K562 (cell line): ENCODE results near the gene CUL1. TPM values are rescaled to one million over a fixed set of nuclear protein-coding genes. Genes with fewer than 3 reads are reported as not detected.
A peak's percentile ranks its signal among the peaks of the same experiment; 100 is the strongest.

ENCODE experiments used
- ATAC-seq: fragments of 200-7000 bp; cut with Tn5 transposase; 3 replicates; pipeline ENCODE4 v1.9.1; 2020; ENCODE audit warnings: moderate library complexity
- BruUV-seq: library from RNA; stranded (reverse); fragments of 400-500 nt; replicated peaks from 2 replicates; lab custom pipeline; 2021; lab: Mats Ljungman, UMichigan
- CTCF ChIA-PET: fragments of 300-600 bp; formaldehyde crosslinking; extraction: SDS; loops from one replicate; lab custom pipeline; 2021; ENCODE audit warnings: low intra/inter-chr PET ratio; lab: Yijun Ruan, JAX
- POLR2A ChIA-PET: fragments of 300-600, 350-650 bp; sonication (Branson Sonifier 250); formaldehyde crosslinking; extraction: SDS; loops from one replicate; lab custom pipeline; 2021; ENCODE audit warnings: antibody characterized with exemption, inconsistent platforms; lab: Yijun Ruan, JAX
- DNase-seq, 4 experiments: peaks; one replicate each; pipeline versions ENCODE4 v3.0.0 to v3.0.0-alpha.2; 2011 to 2018; ENCODE audit warnings: low spot score in 3 of 4, mixed read lengths in 3 of 4; ENCODE audit errors: extremely low read depth in 1 of 4
- FAIRE-seq: peaks from 2 replicates; lab custom pipeline; 2011; peaks lifted over from hg19 to GRCh38; lab: Jason Lieb, UNC
- H2AFZ ChIP-seq: 2 replicates; pipeline ENCODE4 v1.6.0; 2011; ENCODE audit warnings: low read depth, low read length, control low read depth, inconsistent platforms
- H3K27ac ChIP-seq: fragments of 200-600 bp; 3 replicates; pipeline ENCODE4 v1.8.0; 2011; ENCODE audit warnings: low read depth, mild to moderate bottlenecking, control low read depth, inconsistent platforms, low read length, moderate library complexity, mixed read lengths; ENCODE audit errors: extremely low read depth
- H3K27me3 ChIP-seq, 2 experiments: fragments of 300-600 bp in 1 of 2; 2 replicates in 1 of 2; 3 replicates in 1 of 2; pipeline versions ENCODE4 v1.6.0 to v1.8.0; 2011; ENCODE audit warnings: inconsistent platforms in 2 of 2, low read length in 2 of 2, mild to moderate bottlenecking in 1 of 2, mixed read lengths in 1 of 2, moderate library complexity in 1 of 2; ENCODE audit not compliant: control insufficient read depth in 2 of 2, insufficient read depth in 2 of 2
- H3K36me3 ChIP-seq: fragments of 300-600 bp; 3 replicates; pipeline ENCODE4 v1.8.0; 2011; ENCODE audit warnings: mild to moderate bottlenecking, low read length, inconsistent platforms; ENCODE audit not compliant: control insufficient read depth, insufficient read depth
- H3K4me1 ChIP-seq, 2 experiments: fragments of 200-600 bp in 1 of 2; replicated peaks in 1 of 2; 2 replicates in 1 of 2; 3 replicates in 1 of 2; pipeline versions ENCODE4 v1.5.1 to v1.8.0; 2011; ENCODE audit warnings: inconsistent platforms in 2 of 2, low read length in 2 of 2, mild to moderate bottlenecking in 1 of 2, mixed read lengths in 1 of 2, moderate library complexity in 1 of 2; ENCODE audit not compliant: control insufficient read depth in 2 of 2, insufficient read depth in 2 of 2
- H3K4me2 ChIP-seq: 2 replicates; pipeline ENCODE4 v1.6.1; 2011; ENCODE audit warnings: low read length, control low read depth, inconsistent platforms, mixed read lengths; ENCODE audit not compliant: insufficient read depth
- H3K4me3 ChIP-seq: fragments of 200-600 bp; sonication (generic), shearing (Covaris generic); 2 replicates; pipeline ENCODE4 v1.5.1; 2016; ENCODE audit warnings: control low read depth, inconsistent platforms
- H3K79me2 ChIP-seq: fragments of 200-600 bp; 3 replicates; pipeline ENCODE4 v1.8.0; 2011; ENCODE audit warnings: low read length, inconsistent platforms; ENCODE audit not compliant: control insufficient read depth, insufficient read depth
- H3K9ac ChIP-seq, 2 experiments: 2 replicates each; pipeline versions ENCODE4 v1.6.0 to v1.6.1; 2011; ENCODE audit warnings: low read depth in 2 of 2, low read length in 2 of 2, control low read depth in 1 of 2, inconsistent platforms in 1 of 2, mild to moderate bottlenecking in 1 of 2, mixed read lengths in 1 of 2; ENCODE audit not compliant: insufficient read depth in 1 of 2
- H3K9me1 ChIP-seq: one replicate; pipeline ENCODE4 v1.6.0; 2011; ENCODE audit warnings: inconsistent platforms, mild to moderate bottlenecking, low read length, moderate library complexity; ENCODE audit not compliant: control insufficient read depth, insufficient read depth
- H3K9me3 ChIP-seq: replicated peaks from 2 replicates; pipeline ENCODE4 v1.5.1; 2011; ENCODE audit warnings: low read depth, low read length, inconsistent platforms; ENCODE audit not compliant: control insufficient read depth, insufficient read depth
- H4K20me1 ChIP-seq: replicated peaks from 2 replicates; pipeline ENCODE4 v1.6.1; 2011; ENCODE audit warnings: low read length, inconsistent platforms, mixed read lengths; ENCODE audit not compliant: control insufficient read depth, insufficient read depth
- CEBPG ChIP-seq, 3 experiments: fragments of 200-800 bp in 1 of 3; sonication (Bioruptor generic) in 1 of 3; sonication (generic) in 1 of 3; formaldehyde crosslinking in 1 of 3; IDR thresholded peaks in 2 of 3; conservative IDR thresholded peaks in 1 of 3; 2 replicates each; pipeline versions ENCODE4 v1.6.1 to v1.8.0; 2016 to 2022; ENCODE audit warnings: missing compliant biosample characterization in 2 of 3, missing genetic modification characterization in 2 of 3, mild to moderate bottlenecking in 1 of 3, missing genetic modification reagents in 1 of 3
- ELF4 ChIP-seq: fragments of 450-650 bp; formaldehyde crosslinking; IDR thresholded peaks from 2 replicates; pipeline ENCODE4 v1.4.0; 2022; ENCODE audit warnings: missing genetic modification characterization
- MECOM ChIP-seq: fragments of 250-450 bp; sonication (Bioruptor Pico); IDR thresholded peaks from 2 replicates; pipeline ENCODE4 v1.8.0; 2022; ENCODE audit warnings: inconsistent platforms
- PTBP1 ChIP-seq: fragments of 200-400 bp; formaldehyde crosslinking; IDR thresholded peaks from 2 replicates; pipeline ENCODE4 v1.6.1; 2017; ENCODE audit warnings: low read depth, low read length
- RHOXF2B ChIP-seq: fragments of 250-450 bp; sonication (Bioruptor Pico); conservative IDR thresholded peaks from 2 replicates; pipeline ENCODE4 v1.5.1; 2021
- ZNF124 ChIP-seq: sonication (generic); formaldehyde crosslinking; IDR thresholded peaks from 2 replicates; pipeline ENCODE4 v1.8.1; 2022; ENCODE audit warnings: missing genetic modification reagents
- ZNF561 ChIP-seq: fragments of 450-650 bp; formaldehyde crosslinking; conservative IDR thresholded peaks from 2 replicates; pipeline ENCODE4 v1.4.0; 2020; ENCODE audit warnings: mild to moderate bottlenecking, moderate library complexity
- WGBS: fragments of 100-300 bp; shearing (Covaris generic); methylation state at CpG from one replicate; pipeline ENCODE4 v1.1.6; 2016; ENCODE audit warnings: low coverage, mixed read lengths; ENCODE audit not compliant: insufficient coverage; ENCODE audit errors: missing lambda C conversion rate; 5-methylcytosine and 5-hydroxymethylcytosine counted together
- in situ Hi-C: fragments of 300-500 bp; cut with MboI; formaldehyde crosslinking; loops from 4 replicates; pipeline ENCODE4 v1.15.0; 2018; ENCODE audit warnings: inconsistent platforms, mixed read lengths
- intact Hi-C: fragments of 100-400 bp; cut with micrococcal nuclease; formaldehyde crosslinking; loops from 2 replicates; pipeline ENCODE4 v1.14.2; 2022
- polyA plus RNA-seq, 8 experiments: library from polyadenylated mRNA; depleted of rRNA in 4 of 8; stranded (reverse) in 5 of 8; unstranded in 3 of 8; fragments of >200 nt; fragmentation: Nextera tagmentation in 2 of 8; fragmentation: Illumina TruSeq in 1 of 8; extraction: Ambion mirVana in 2 of 8; extraction: Trizol in 1 of 8; gene quantifications; 2 replicates each; pipeline versions ENCODE4 v1.2.1 to v1.2.3, GENCODE V29; 2011 to 2014; ENCODE audit warnings: inconsistent platforms in 1 of 8, missing spikeins in 1 of 8
- total RNA-seq, 7 experiments: library from RNA; depleted of rRNA in 6 of 7; stranded (reverse); fragments of >200 nt in 6 of 7; fragmentation: Illumina TruSeq in 2 of 7; extraction: Trizol in 2 of 7; gene quantifications; 2 replicates each; pipeline versions ENCODE4 v1.2.1 to v1.2.3, GENCODE V29; 2011 to 2021; ENCODE audit warnings: low replicate concordance in 1 of 7
- TF ChIP-seq, protein P1 (sequence below), 2 experiments: fragments of 450-650 bp; IDR thresholded peaks; 2 replicates each; pipeline ENCODE4 v1.6.1; 2016
- TF ChIP-seq, protein P2 (sequence below), 2 experiments: fragments of 150-350 bp in 1 of 2; IDR thresholded peaks; 2 replicates each; pipeline ENCODE4 v1.6.1; 2012 to 2016; ENCODE audit warnings: low read depth in 2 of 2, low read length in 2 of 2, mild to moderate bottlenecking in 1 of 2, moderate library complexity in 1 of 2
- TF ChIP-seq, protein P3 (sequence below): sonication (generic); formaldehyde crosslinking; IDR thresholded peaks from 2 replicates; pipeline ENCODE4 v1.5.0; 2020; ENCODE audit warnings: missing genetic modification reagents
- TF ChIP-seq, protein P4 (sequence below): fragments of 450-650 bp; IDR thresholded peaks from one replicate; pipeline ENCODE4 v1.6.1; 2018; ENCODE audit warnings: mild to moderate bottlenecking, moderate library complexity; ENCODE audit not compliant: partially characterized antibody
- TF ChIP-seq, protein P5 (sequence below): sonication (generic); formaldehyde crosslinking; IDR thresholded peaks from 2 replicates; pipeline ENCODE4 v1.9.0; 2022; ENCODE audit warnings: mild to moderate bottlenecking, missing genetic modification reagents

CUL1 gene
- total and polyA plus RNA-seq, 9 of the 15 experiments (the other 6 are each of a cell fraction or from before 2014, with no cell fraction given): 31.5 to 107 (median 96.5) TPM

DNA sequence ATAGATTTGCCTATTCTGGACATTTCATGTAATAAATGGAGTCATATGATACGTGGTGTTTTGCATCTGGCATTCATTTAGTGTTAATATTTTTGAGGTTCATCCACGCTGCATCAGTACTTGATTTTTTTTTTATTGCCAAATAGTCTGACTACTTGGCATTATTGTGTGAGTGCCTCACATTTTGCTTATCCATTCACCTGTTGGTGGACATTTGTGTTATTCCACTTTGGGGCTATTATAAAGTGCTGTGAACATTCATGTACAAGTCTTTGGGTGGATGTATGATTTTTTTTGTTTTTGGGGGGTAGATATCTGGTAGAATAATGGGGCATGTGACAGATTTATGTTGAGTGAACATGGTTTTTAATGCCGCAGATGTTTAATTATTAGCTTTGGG is 19.7 kb downstream of the CUL1 start (continued):
- TF ChIP-seq, protein P1, sequence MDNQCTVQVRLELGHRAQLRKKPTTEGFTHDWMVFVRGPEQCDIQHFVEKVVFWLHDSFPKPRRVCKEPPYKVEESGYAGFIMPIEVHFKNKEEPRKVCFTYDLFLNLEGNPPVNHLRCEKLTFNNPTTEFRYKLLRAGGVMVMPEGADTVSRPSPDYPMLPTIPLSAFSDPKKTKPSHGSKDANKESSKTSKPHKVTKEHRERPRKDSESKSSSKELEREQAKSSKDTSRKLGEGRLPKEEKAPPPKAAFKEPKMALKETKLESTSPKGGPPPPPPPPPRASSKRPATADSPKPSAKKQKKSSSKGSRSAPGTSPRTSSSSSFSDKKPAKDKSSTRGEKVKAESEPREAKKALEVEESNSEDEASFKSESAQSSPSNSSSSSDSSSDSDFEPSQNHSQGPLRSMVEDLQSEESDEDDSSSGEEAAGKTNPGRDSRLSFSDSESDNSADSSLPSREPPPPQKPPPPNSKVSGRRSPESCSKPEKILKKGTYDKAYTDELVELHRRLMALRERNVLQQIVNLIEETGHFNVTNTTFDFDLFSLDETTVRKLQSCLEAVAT (IDR thresholded peaks at IDR 0.05): no peak
- TF ChIP-seq ZNF124 (CRISPR knock-in tag) (no peak), ELF4 (no peak)
- TF ChIP-seq, all 486 proteins: peak for 0

DNA sequence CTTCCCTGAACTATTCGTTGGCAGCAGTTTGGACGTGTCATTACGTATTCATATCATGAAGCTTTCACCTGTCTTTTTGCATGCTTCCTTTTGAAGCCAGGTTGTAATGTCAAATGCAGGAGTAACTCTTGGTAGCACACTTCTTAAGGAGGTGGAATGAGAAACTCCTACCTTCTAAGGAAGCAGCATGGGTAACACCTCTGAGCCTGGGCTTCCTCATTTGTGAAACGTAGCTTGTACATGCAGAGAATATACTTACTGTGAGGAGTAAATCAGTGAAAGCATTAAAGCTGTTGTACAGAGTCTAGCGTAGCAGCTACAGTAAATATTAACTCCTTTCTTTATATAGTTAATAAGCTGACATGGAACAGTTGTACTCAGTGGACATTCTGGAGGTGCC is 21.1 kb downstream of the CUL1 start:
- WGBS: 70% methylated on average over 5 of the region's 5 CpGs
- Histone ChIP-seq H3K9ac (no peak overlapping the region), H3K4me3 (no peak overlapping the region), H3K27ac (no peak overlapping the region), H3K9me3 (no peaks in the 10 kb centered on the region), H3K9me1 (peaks cover 28% of the 10 kb centered on the region), H4K20me1 (peaks cover 79% of the 10 kb centered on the region), H3K27me3 (no peaks in the 10 kb centered on the region), H3K36me3 (peaks cover 4% of the 10 kb centered on the region; the same call in 1 of the 3 replicates), H3K4me2 (no peak overlapping the region), H3K4me1 (peaks cover 20 to 50% of the 10 kb centered on the region in 2 experiments), H2AFZ (no peak overlapping the region), H3K79me2 (peaks cover 98% of the 10 kb centered on the region)
- ATAC-seq: peak; percentile 8; the same call in 1 of the 3 replicates
- POLR2A ChIA-PET: interaction anchor here (0.8 to 4.0 kb wide), 6 partner anchors 8 to 22 kb away, joined by 3 to 44 read pairs (median 20); no protein-coding TSS in a partner anchor
- no peak for DNase-seq
- no peak for FAIRE-seq
- no TSS peak for BruUV-seq
- in situ Hi-C loops (no loop called here), intact Hi-C loops (no loop called here)
- CTCF ChIA-PET: no interaction called here
- TF ChIP-seq, protein P2, sequence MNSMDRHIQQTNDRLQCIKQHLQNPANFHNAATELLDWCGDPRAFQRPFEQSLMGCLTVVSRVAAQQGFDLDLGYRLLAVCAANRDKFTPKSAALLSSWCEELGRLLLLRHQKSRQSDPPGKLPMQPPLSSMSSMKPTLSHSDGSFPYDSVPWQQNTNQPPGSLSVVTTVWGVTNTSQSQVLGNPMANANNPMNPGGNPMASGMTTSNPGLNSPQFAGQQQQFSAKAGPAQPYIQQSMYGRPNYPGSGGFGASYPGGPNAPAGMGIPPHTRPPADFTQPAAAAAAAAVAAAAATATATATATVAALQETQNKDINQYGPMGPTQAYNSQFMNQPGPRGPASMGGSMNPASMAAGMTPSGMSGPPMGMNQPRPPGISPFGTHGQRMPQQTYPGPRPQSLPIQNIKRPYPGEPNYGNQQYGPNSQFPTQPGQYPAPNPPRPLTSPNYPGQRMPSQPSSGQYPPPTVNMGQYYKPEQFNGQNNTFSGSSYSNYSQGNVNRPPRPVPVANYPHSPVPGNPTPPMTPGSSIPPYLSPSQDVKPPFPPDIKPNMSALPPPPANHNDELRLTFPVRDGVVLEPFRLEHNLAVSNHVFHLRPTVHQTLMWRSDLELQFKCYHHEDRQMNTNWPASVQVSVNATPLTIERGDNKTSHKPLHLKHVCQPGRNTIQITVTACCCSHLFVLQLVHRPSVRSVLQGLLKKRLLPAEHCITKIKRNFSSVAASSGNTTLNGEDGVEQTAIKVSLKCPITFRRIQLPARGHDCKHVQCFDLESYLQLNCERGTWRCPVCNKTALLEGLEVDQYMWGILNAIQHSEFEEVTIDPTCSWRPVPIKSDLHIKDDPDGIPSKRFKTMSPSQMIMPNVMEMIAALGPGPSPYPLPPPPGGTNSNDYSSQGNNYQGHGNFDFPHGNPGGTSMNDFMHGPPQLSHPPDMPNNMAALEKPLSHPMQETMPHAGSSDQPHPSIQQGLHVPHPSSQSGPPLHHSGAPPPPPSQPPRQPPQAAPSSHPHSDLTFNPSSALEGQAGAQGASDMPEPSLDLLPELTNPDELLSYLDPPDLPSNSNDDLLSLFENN (IDR thresholded peaks at IDR 0.05; ENCODE audit: low read depth in 2 of 2, low read length in 2 of 2): no peak
- TF ChIP-seq PTBP1 (no peak), ZNF561 (CRISPR knock-in tag) (no peak), RHOXF2B (no peak), MECOM (CRISPR knock-in tag) (no peak), CEBPG (CRISPR knock-in tag; IDR thresholded peaks at IDR 0.05) (0 out of 2 replicates have a peak, but pooled peaks have one; percentile 9), CEBPG (tag; conservative IDR thresholded peaks at IDR 0.05 in 1 of 2, IDR thresholded peaks at IDR 0.05 in 1 of 2) (no peak)
- TF ChIP-seq, protein P3, sequence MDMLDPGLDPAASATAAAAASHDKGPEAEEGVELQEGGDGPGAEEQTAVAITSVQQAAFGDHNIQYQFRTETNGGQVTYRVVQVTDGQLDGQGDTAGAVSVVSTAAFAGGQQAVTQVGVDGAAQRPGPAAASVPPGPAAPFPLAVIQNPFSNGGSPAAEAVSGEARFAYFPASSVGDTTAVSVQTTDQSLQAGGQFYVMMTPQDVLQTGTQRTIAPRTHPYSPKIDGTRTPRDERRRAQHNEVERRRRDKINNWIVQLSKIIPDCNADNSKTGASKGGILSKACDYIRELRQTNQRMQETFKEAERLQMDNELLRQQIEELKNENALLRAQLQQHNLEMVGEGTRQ (CRISPR knock-in tag): no peak
- TF ChIP-seq, protein P4, sequence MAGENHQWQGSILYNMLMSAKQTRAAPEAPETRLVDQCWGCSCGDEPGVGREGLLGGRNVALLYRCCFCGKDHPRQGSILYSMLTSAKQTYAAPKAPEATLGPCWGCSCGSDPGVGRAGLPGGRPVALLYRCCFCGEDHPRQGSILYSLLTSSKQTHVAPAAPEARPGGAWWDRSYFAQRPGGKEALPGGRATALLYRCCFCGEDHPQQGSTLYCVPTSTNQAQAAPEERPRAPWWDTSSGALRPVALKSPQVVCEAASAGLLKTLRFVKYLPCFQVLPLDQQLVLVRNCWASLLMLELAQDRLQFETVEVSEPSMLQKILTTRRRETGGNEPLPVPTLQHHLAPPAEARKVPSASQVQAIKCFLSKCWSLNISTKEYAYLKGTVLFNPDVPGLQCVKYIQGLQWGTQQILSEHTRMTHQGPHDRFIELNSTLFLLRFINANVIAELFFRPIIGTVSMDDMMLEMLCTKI: no peak
- TF ChIP-seq, protein P5, sequence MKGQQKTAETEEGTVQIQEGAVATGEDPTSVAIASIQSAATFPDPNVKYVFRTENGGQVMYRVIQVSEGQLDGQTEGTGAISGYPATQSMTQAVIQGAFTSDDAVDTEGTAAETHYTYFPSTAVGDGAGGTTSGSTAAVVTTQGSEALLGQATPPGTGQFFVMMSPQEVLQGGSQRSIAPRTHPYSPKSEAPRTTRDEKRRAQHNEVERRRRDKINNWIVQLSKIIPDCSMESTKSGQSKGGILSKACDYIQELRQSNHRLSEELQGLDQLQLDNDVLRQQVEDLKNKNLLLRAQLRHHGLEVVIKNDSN (CRISPR knock-in tag): 0 out of 2 replicates have a peak, but pooled peaks have one; percentile 16
